ENCODE measurements around the gene C8B.

Gene C8B

GRCh38 chr1:56957931-56958330 lies 7.9 kb downstream of the C8B start:
- no peaks in the 10 kb centered on the region for H3K79me2 ChIP-seq (ENCODE audit: control insufficient read depth, insufficient read depth, low read length, unreplicated experiment)
- no peaks in the 10 kb centered on the region for H3K4me1 ChIP-seq (ENCODE audit: control insufficient read depth, insufficient read depth, low read length, unreplicated experiment)
- H3K27ac ChIP-seq (ENCODE audit: low read depth, low read length) = no peak overlapping the region
- H3K4me3 ChIP-seq (ENCODE audit: low read depth, low read length) = no peak overlapping the region
- no peaks in the 10 kb centered on the region for H3K27me3 ChIP-seq (ENCODE audit: insufficient read depth, low read length)
- no peaks in the 10 kb centered on the region for H3K36me3 ChIP-seq (ENCODE audit: insufficient read depth, low read length)
- H2AFZ ChIP-seq (ENCODE audit: low read length, unreplicated experiment) = no peak overlapping the region

- no peaks in the 10 kb centered on the region for H3K36me3 ChIP-seq (ENCODE audit: insufficient read depth, low read length)
- H3K4me3 ChIP-seq (ENCODE audit: low read depth, low read length) = no peak overlapping the region
- H2AFZ ChIP-seq (ENCODE audit: low read length, unreplicated experiment) = no peak overlapping the region
- no peaks in the 10 kb centered on the region for H3K4me1 ChIP-seq (ENCODE audit: control insufficient read depth, insufficient read depth, low read length, unreplicated experiment)
- H3K79me2 ChIP-seq (ENCODE audit: control insufficient read depth, insufficient read depth, low read length, unreplicated experiment) = no peaks in the 10 kb centered on the region
- no peaks in the 10 kb centered on the region for H3K27me3 ChIP-seq (ENCODE audit: insufficient read depth, low read length)
- H3K27ac ChIP-seq (ENCODE audit: low read depth, low read length) = no peak overlapping the region
Measured at GRCh38 chr1:56954664-56955063, 11.2 kb downstream of the C8B start.

- no peak overlapping the region for H2AFZ ChIP-seq (ENCODE audit: low read length, unreplicated experiment)
- no peaks in the 10 kb centered on the region for H3K36me3 ChIP-seq (ENCODE audit: insufficient read depth, low read length)
- H3K4me1 ChIP-seq (ENCODE audit: control insufficient read depth, insufficient read depth, low read length, unreplicated experiment) = no peaks in the 10 kb centered on the region
- H3K27ac ChIP-seq (ENCODE audit: low read depth, low read length) = no peak overlapping the region
- H3K79me2 ChIP-seq (ENCODE audit: control insufficient read depth, insufficient read depth, low read length, unreplicated experiment) = no peaks in the 10 kb centered on the region
- no peak overlapping the region for H3K4me3 ChIP-seq (ENCODE audit: low read depth, low read length)
- H3K27me3 ChIP-seq (ENCODE audit: insufficient read depth, low read length) = no peaks in the 10 kb centered on the region
Measured at GRCh38 chr1:56953386-56953785, 12.4 kb downstream of the C8B start.

GRCh38 chr1:56952501-56952900 lies 13.3 kb downstream of the C8B start:
- Histone ChIP-seq H3K27ac (ENCODE audit: low read depth, low read length) (no peak overlapping the region), H3K4me1 (ENCODE audit: control insufficient read depth, insufficient read depth, low read length, unreplicated experiment) (no peaks in the 10 kb centered on the region), H3K36me3 (ENCODE audit: insufficient read depth, low read length) (no peaks in the 10 kb centered on the region), H3K4me3 (ENCODE audit: low read depth, low read length) (no peak overlapping the region), H2AFZ (ENCODE audit: low read length, unreplicated experiment) (no peak overlapping the region), H3K79me2 (ENCODE audit: control insufficient read depth, insufficient read depth, low read length, unreplicated experiment) (no peaks in the 10 kb centered on the region), H3K27me3 (ENCODE audit: insufficient read depth, low read length) (no peaks in the 10 kb centered on the region)

GRCh38 chr1:56948403-56949023 lies 17.3 kb downstream of the C8B start:
- H3K79me2 ChIP-seq (ENCODE audit: control insufficient read depth, insufficient read depth, low read length, unreplicated experiment) = no peaks in the 10 kb centered on the region
- H3K4me3 ChIP-seq (ENCODE audit: low read depth, low read length) = no peak overlapping the region
- H3K4me1 ChIP-seq (ENCODE audit: control insufficient read depth, insufficient read depth, low read length, unreplicated experiment) = no peaks in the 10 kb centered on the region
- H2AFZ ChIP-seq (ENCODE audit: low read length, unreplicated experiment) = no peak overlapping the region
- no peaks in the 10 kb centered on the region for H3K36me3 ChIP-seq (ENCODE audit: insufficient read depth, low read length)
- no peaks in the 10 kb centered on the region for H3K27me3 ChIP-seq (ENCODE audit: insufficient read depth, low read length)
- H3K27ac ChIP-seq (ENCODE audit: low read depth, low read length) = no peak overlapping the region

- Histone ChIP-seq H3K4me1 (ENCODE audit: control insufficient read depth, insufficient read depth, low read length, unreplicated experiment) (no peaks in the 10 kb centered on the region), H2AFZ (ENCODE audit: low read length, unreplicated experiment) (no peak overlapping the region), H3K4me3 (ENCODE audit: low read depth, low read length) (no peak overlapping the region), H3K36me3 (ENCODE audit: insufficient read depth, low read length) (no peaks in the 10 kb centered on the region), H3K79me2 (ENCODE audit: control insufficient read depth, insufficient read depth, low read length, unreplicated experiment) (no peaks in the 10 kb centered on the region), H3K27ac (ENCODE audit: low read depth, low read length) (no peak overlapping the region), H3K27me3 (ENCODE audit: insufficient read depth, low read length) (no peaks in the 10 kb centered on the region)
Measured at GRCh38 chr1:56940039-56940438, 25.8 kb downstream of the C8B start.

GRCh38 chr1:56939209-56939608 lies 26.6 kb downstream of the C8B start:
- Histone ChIP-seq H3K27ac (ENCODE audit: low read depth, low read length) (no peak overlapping the region), H3K36me3 (ENCODE audit: insufficient read depth, low read length) (no peaks in the 10 kb centered on the region), H2AFZ (ENCODE audit: low read length, unreplicated experiment) (no peak overlapping the region), H3K4me1 (ENCODE audit: control insufficient read depth, insufficient read depth, low read length, unreplicated experiment) (no peaks in the 10 kb centered on the region), H3K27me3 (ENCODE audit: insufficient read depth, low read length) (no peaks in the 10 kb centered on the region), H3K79me2 (ENCODE audit: control insufficient read depth, insufficient read depth, low read length, unreplicated experiment) (no peaks in the 10 kb centered on the region), H3K4me3 (ENCODE audit: low read depth, low read length) (no peak overlapping the region)

- Histone ChIP-seq H3K4me3 (ENCODE audit: low read depth, low read length) (no peak overlapping the region), H3K79me2 (ENCODE audit: control insufficient read depth, insufficient read depth, low read length, unreplicated experiment) (no peaks in the 10 kb centered on the region), H2AFZ (ENCODE audit: low read length, unreplicated experiment) (no peak overlapping the region), H3K27me3 (ENCODE audit: insufficient read depth, low read length) (no peaks in the 10 kb centered on the region), H3K4me1 (ENCODE audit: control insufficient read depth, insufficient read depth, low read length, unreplicated experiment) (no peaks in the 10 kb centered on the region), H3K27ac (ENCODE audit: low read depth, low read length) (no peak overlapping the region), H3K36me3 (ENCODE audit: insufficient read depth, low read length) (no peaks in the 10 kb centered on the region)
Measured at GRCh38 chr1:56938646-56939045, 27.2 kb downstream of the C8B start.

- Histone ChIP-seq H3K79me2 (ENCODE audit: control insufficient read depth, insufficient read depth, low read length, unreplicated experiment) (no peaks in the 10 kb centered on the region), H3K27ac (ENCODE audit: low read depth, low read length) (no peak overlapping the region), H3K4me3 (ENCODE audit: low read depth, low read length) (no peak overlapping the region), H3K27me3 (ENCODE audit: insufficient read depth, low read length) (no peaks in the 10 kb centered on the region), H3K36me3 (ENCODE audit: insufficient read depth, low read length) (no peaks in the 10 kb centered on the region), H2AFZ (ENCODE audit: low read length, unreplicated experiment) (no peak overlapping the region), H3K4me1 (ENCODE audit: control insufficient read depth, insufficient read depth, low read length, unreplicated experiment) (no peaks in the 10 kb centered on the region)
Measured at GRCh38 chr1:56934430-56935060, 31.3 kb downstream of the C8B start.

- Histone ChIP-seq H2AFZ (ENCODE audit: low read length, unreplicated experiment) (no peak overlapping the region), H3K27me3 (ENCODE audit: insufficient read depth, low read length) (no peaks in the 10 kb centered on the region), H3K4me3 (ENCODE audit: low read depth, low read length) (no peak overlapping the region), H3K4me1 (ENCODE audit: control insufficient read depth, insufficient read depth, low read length, unreplicated experiment) (no peaks in the 10 kb centered on the region), H3K27ac (ENCODE audit: low read depth, low read length) (no peak overlapping the region), H3K36me3 (ENCODE audit: insufficient read depth, low read length) (no peaks in the 10 kb centered on the region), H3K79me2 (ENCODE audit: control insufficient read depth, insufficient read depth, low read length, unreplicated experiment) (no peaks in the 10 kb centered on the region)
Measured at GRCh38 chr1:56933606-56934005, 32.2 kb downstream of the C8B start.

GRCh38 chr1:56933161-56933560 lies 32.7 kb downstream of the C8B start:
- Histone ChIP-seq H3K27me3 (ENCODE audit: insufficient read depth, low read length) (no peaks in the 10 kb centered on the region), H3K4me1 (ENCODE audit: control insufficient read depth, insufficient read depth, low read length, unreplicated experiment) (no peaks in the 10 kb centered on the region), H3K27ac (ENCODE audit: low read depth, low read length) (no peak overlapping the region), H3K79me2 (ENCODE audit: control insufficient read depth, insufficient read depth, low read length, unreplicated experiment) (no peaks in the 10 kb centered on the region), H3K4me3 (ENCODE audit: low read depth, low read length) (no peak overlapping the region), H3K36me3 (ENCODE audit: insufficient read depth, low read length) (no peaks in the 10 kb centered on the region), H2AFZ (ENCODE audit: low read length, unreplicated experiment) (no peak overlapping the region)
